Panc1 (cell line): Measurements from ENCODE around the gene TMC5.

ENCODE experiments used
- POLR2AphosphoS5 ChIP-seq: IDR thresholded peaks from 2 replicates; pipeline ENCODE4 v1.6.1; 2012; ENCODE audit warnings: mild to moderate bottlenecking, low read depth, low read length, moderate library complexity
- TCF7L2 ChIP-seq: IDR thresholded peaks from 2 replicates; pipeline ENCODE4 v1.6.1; 2011; ENCODE audit warnings: mild to moderate bottlenecking, low read depth, low read length, inconsistent platforms
- TF ChIP-seq, protein P1 (sequence below): fragments of 450-650 bp; IDR thresholded peaks from 2 replicates; pipeline ENCODE4 v1.5.1; 2017; ENCODE audit warnings: mild to moderate bottlenecking

DNA sequence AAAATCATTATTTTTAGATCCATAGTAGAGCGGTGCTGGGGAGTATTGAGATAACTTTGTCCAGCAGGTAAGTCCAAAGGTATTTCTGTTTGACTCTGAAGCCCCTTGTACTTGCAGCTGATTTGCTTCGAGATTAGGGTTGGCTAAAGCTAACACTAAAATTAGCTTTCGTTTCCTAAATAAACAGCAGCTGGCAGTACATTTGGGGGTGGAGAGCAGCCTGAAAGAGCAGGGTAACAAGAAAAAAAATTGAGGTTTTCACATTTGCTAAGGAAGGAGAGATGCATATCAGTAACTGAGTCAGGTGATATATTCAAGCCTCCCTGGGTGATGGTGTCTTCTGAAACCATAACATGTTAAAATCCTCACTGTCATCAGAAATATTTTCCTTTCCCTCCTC, 37.4 kb upstream of the TMC5 start:
- TF ChIP-seq, protein P1, sequence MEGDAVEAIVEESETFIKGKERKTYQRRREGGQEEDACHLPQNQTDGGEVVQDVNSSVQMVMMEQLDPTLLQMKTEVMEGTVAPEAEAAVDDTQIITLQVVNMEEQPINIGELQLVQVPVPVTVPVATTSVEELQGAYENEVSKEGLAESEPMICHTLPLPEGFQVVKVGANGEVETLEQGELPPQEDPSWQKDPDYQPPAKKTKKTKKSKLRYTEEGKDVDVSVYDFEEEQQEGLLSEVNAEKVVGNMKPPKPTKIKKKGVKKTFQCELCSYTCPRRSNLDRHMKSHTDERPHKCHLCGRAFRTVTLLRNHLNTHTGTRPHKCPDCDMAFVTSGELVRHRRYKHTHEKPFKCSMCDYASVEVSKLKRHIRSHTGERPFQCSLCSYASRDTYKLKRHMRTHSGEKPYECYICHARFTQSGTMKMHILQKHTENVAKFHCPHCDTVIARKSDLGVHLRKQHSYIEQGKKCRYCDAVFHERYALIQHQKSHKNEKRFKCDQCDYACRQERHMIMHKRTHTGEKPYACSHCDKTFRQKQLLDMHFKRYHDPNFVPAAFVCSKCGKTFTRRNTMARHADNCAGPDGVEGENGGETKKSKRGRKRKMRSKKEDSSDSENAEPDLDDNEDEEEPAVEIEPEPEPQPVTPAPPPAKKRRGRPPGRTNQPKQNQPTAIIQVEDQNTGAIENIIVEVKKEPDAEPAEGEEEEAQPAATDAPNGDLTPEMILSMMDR, result no peak
- TF ChIP-seq TCF7L2 (no peak), POLR2AphosphoS5 (no peak)
